Left renal cortex interstitium (tissue), 4 donors: ENCODE measurements around the gene CDKAL1. TPM values are rescaled to one million over a fixed set of nuclear protein-coding genes. Genes with fewer than 3 reads are reported as not detected.
"Not testable (repeated sequence)": the region's sequence is repeated elsewhere in the genome, so short reads cannot be mapped to it uniquely, and the experiment has no call there.

Experiments used
- DNase-seq, 4 donors: peaks; one replicate each; pipeline ENCODE4 v3.0.0-alpha.2; 2013; ENCODE audit warnings: low read depth in 4 of 4, low spot score in 2 of 4, missing footprints in 1 of 4
- polyA plus RNA-seq, 4 donors: library from polyadenylated mRNA; unstranded; fragments of 120-200 nt; gene quantifications; one replicate each; pipeline ENCODE4 v1.2.1, GENCODE V29; 2013; ENCODE audit not compliant: insufficient read length in 4 of 4

CDKAL1 gene
- polyA plus RNA-seq, 4 donors: 16.3 to 20.5 (median 19.4) TPM

DNA sequence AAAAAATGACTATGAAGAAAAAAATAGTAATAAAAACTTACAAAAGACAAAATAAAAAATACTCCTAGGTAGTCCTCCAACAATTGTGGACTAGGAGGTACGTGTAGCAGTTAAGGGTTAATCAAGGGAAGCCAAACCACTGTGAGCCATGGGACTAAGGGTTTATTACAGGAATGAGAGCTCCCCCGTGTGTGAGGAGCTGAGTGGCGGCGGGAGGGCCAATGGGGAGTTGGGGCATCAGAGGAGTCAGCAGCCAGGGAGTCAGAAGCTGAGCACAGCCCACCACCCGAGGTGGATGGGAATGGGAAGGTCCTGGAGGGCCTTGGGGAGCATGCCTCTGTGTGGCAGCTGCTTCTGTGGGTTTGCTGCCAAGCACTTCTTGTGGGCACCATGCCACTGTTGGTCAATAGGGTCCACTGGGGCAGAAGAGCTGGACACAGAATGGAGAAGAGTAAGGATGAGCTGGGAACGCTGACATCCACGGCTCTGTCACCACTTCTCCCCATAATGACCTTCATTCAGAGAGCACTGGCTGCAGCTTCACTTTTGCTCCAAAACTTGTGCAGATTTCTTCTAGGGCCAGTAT is 373.3 kb downstream of the CDKAL1 start:
- no peak for DNase-seq

DNA sequence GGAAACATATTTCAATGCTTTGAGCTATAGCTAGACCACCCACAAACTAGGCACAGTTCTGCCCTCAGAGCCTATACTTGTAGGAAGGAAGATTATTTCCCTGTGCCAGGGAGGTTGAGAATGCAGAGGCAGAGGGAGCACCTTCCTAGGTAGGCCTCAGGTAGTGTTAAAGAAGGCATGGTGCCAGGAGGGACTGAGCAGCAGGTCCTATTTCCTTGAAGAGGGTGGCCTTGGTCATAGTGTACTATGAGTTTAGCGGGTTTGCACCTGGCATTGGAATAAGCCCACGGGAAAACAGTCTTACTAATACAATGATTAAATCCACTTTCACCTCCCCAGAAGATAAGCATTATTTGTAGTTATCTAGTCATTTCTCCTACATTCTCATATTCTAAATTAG is 375.4 kb downstream of the CDKAL1 start:
- no peak for DNase-seq

DNA sequence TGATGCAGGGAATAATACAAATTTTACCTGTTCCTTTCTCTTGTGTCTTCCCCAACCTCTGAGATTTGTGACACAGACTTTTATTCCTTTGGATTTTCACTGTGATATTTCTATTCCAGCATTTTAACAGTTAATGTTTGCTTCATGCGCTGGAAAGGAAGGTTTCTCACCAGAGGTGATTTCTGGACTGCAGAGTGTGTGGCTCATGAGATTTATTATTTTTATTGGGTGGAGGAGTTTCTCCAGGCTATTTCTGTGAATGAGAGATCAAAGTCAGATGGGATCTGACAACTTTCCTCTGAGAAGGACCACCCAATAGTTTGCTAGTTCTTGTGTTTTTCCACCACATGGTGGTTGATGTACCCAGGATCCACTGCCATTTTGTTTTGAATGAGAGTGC is 377.5 kb downstream of the CDKAL1 start:
- peak in 1 of 4 donors; percentile 31 for DNase-seq

DNA sequence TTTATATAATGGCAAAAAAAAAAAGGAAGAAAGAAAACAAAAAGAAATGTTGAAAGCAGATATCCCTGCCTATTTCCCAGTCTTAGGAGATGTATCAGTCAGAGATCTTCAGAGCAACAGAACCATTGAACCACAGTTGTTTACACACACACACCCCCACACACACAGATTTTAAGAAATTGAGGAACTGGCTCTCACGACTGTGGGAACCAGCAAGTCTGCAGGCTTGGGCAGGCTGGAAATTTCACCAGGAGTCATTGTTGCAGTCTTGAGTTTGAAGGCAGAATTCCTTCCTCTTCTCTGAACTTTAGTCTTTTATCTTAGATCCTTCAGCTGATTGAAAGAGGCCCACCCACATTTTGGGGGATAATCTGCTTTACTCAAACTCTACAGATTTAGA is 380.9 kb downstream of the CDKAL1 start:
- no peak for DNase-seq

DNA sequence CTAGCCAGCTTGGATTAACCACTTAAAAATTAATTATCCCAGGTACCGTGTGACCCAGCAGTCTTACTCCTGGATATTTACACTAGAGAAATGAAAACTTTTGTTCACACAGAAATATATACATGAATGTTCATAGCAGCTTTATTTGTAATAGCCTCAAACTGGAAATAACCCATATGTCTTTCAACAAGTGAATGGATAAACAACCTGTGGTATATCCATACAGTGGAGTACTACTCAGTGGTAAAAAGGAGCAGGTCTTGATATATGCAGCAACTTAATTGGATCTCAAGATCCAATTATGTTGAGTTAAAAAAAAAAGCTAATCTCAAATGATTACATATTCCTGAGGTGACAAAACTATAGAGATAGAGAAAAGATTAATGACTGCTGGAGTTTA is 381.4 kb downstream of the CDKAL1 start:
- no peak for DNase-seq

DNA sequence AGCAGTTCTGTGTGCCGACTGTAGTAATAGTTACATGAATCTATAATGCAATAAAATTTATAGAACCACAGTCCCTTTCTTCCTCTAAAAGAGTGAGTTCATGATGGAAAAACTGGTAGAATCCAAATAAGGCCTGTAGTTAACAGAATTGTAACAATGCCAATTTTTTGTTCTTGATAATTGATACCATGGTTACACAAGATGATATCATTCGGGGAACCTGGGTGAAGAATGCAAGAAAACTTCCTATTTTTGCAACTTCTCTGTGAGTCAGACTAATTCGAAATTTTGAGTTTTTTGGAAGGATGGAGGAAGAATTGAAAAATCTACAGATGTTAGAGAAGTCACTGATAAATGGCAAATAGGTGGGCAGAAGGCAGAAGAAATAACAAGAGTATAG is 381.8 kb downstream of the CDKAL1 start:
- DNase-seq: no peak

DNA sequence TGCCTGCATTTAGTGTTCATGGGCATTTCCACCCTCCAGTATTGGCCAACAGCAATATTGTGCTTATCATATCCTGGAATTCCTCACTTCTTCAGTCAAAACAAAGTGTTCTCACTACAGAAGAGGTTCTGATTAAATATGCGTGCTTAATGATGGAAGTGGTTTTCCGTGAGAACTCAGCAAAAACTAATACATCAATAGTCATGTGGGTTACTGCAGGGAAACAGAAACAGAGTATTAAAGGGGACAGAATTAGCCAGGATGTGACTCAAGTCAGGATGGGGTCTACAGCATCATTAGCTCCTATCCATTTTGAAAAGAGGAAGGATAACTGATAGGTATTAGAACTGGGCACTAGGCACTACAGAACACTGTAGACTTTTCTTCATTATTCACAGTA is 384.6 kb downstream of the CDKAL1 start:
- DNase-seq: no peak

DNA sequence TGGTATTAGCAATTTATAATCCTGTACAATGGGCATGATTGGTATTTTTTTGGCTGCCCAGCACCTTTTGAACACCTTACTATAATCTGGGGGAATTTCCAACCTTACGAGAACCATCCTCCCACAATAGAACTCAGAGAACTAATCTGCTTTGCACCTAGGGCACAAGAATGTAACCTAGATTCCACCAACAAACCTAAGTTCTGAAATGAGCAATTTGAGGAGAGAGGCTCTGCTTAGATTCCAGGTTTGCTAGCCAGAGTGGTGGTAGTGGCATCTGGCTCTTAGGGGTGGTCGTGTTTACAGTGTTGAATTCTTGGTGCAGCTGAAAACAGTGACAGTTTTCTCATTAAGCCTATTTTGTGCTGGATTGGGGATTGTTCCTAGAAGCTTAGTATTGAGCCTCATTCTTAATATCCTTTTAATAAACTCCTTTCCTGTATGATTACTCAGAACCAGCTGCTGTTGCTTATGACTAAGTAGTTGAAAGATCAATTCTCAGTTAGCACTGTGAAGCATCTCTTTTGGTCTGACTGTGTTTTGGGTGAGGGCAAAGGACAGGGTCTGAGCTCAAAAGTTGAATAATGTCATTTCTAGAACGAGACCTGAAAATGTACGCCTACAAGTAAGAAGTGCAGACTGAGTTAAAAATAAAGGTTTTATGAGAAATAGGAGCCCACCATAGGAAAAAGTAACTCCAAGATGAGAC is 385.6 kb downstream of the CDKAL1 start:
- DNase-seq: no peak

DNA sequence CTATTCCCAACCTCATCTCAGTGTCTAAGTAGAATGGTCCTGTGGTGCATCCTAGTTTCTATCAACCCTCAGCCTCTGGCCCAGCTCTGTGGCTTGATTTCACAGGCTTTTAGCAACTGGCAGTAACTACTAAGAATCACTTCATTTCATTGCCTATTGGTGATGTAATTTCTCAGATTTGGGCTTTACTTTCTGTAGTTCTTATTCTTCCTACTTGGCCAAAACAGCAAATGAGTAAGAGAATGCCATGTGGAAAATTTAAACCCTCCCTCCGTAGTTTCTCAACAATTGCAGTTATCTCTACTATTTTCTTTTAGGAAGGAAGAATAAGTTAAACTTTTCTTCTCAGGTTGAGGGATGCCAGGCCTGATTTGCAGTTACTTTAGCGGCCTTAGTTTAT is 387.3 kb downstream of the CDKAL1 start:
- no peak for DNase-seq

DNA sequence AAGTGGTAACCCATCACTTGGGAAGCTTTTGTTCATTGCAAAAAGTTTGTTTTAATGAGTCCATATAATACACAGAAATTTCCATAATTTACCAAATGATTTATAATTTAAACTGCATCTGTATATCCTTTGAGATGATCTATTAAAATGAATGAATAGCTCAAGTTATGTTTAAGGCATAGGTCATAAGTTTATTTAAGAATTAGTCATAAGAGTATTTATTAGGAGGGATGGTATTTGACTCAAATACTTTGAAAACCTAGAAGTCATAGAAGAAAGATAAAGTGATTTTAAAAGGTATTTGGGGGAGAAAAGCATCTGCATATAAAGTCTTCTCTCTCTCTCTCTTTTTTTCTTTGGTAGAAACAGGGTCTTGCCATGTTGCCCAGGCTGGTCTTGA is 388.5 kb downstream of the CDKAL1 start:
- DNase-seq: no peak

DNA sequence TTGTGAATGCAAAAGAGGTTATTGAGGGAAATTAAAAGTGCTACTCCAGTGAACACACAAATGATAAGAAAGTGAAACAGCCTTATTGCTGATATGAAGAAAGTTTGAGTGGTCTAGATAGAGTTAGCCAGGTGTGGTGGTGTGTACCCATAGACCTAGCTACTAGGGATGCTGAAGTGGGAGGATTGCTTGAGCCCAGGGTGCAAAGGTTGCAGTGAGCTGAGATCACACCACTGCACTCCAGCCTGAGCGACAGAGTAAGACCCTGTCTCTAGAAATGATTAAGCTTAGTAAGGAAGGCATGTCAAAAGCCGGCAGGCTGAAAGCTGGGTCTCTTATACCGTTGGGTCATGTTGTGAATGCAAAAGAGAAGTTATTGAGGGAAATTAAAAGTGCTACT is 389.8 kb downstream of the CDKAL1 start:
- DNase-seq: not testable (repeated sequence)

DNA sequence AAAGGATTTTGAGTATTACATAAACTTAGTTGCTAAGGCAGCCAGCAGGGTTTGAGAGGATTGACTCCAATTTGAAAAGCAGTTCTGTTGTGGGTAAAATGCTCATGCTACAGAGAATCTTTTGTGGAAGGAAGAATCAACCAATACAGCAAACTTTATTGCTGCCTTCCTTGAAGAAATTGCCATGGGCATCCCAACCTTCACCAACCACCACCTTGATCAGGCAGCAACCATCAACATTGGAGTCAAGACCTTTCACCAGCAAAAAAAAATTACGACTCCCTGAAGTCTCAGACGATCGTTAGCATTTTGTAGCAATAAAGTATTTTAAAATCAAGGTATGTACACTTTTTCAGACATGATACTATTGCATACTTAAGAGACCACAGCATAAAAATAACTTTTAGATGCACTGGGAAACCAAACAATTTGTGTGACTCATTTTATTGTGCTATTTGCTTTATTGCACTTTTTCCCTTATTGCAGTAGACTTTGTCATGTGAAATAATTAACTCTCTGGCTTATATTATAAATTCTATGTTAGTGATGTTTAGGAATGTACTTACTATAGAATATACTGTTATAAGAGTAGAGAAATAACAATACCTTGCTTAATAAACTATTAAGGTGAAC is 390.8 kb downstream of the CDKAL1 start:
- DNase-seq: no peak

DNA sequence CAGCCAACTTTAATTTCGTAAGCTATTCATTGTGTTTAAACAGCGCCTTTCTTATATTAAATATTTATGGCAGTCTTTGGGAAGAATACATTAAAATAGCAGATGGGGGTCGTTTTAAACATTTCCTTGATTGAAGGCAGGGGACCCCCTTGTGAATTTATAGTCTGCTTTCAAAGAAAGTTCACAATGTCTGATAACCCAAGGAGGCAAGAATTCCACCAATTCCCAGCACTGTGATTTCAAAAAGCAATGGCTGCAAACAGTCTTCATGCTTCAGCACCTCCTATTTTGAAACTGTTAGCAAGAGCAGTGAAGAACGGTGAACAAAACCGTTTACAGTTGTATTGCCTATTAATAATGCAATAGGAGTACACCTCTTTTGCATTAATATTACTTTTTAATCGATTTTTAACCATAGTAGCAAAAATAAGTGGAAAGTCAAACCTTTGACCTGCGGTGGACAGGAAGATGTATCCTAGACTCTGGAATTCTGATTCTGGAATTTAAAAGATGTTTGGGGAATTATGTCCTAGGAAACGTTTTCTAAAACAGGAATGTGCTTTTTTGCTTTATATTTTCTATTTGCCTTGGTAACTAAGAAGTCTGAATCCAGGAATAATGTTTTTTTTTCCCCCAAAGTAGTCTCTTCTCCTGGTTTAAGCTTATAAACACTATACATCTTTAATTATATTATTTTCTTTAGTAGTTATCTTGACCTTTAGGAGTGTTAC is 393.0 kb downstream of the CDKAL1 start:
- DNase-seq: no peak

DNA sequence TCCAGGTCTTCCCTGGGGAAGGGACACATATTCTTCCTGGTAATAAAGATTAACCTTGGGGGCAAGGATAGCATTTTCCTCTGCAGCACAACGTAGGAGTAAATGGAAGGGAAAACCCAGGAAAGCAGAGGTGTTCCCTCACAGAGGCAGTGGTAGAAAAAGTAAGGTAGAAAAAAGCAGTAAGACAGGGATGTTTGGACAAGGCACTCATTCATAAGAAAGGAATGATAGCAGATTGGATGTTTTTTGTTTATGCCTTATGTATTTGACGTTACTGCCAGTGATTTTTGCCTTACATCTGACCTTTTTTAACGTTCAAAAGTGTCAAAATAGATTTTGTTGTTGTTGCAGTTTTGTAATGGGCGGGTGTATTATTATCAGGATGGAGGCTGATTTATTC is 395.0 kb downstream of the CDKAL1 start:
- no peak for DNase-seq

DNA sequence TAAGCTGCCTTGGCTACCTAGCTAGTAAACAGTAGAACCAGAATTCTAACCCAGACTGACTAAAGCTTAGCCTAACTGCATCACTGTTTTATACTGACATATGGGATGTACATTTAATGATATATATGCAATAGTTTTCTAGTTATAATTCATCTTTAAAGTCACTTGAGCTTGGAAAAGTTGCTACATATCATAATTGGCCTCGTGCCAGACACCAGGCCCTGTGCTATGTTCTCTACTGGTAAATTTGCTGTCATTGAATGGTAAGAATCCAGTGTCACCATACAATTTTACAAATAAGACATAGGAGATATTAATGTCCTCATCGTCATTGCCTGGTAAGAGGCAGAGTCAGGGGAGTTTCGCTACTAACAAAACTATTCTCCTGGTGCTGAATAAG is 396.8 kb downstream of the CDKAL1 start:
- no peak for DNase-seq

DNA sequence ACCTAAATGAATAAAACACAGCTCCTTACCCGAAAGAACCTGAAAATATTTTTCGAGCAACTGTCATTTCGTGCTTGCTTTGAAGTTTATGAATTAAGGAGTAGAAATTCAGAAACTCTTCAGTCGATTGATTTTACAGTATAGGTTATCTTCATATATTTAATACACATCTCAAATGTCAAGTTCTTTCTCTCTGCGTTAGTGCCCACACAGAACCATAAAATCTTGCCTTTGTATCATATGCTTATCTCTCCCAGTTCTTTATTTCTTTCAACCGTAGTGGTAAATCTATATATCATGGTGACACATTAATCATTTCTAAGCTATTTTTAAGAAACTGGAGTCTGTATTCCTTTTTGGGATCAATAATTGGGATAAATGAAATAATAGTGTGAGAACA is 397.5 kb downstream of the CDKAL1 start:
- no peak for DNase-seq

DNA sequence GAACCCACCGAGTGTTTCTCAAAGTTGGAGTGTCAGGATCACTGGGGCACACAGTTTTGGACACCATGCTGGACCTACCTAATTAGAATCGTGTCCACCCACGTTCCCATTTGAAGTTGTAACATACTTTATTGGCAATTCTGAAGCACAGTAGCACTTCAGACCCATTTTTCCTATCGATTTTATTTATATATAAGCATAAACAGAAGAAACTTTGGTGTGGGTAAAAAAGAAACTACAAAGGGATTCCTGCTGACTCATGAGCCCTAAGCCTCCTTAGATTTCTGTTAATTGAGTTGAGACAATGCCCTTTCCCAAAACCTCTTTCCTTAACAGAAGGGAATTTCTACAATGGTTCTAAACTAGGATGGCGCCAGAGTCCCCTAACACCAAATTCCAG is 398.0 kb downstream of the CDKAL1 start:
- no peak for DNase-seq

DNA sequence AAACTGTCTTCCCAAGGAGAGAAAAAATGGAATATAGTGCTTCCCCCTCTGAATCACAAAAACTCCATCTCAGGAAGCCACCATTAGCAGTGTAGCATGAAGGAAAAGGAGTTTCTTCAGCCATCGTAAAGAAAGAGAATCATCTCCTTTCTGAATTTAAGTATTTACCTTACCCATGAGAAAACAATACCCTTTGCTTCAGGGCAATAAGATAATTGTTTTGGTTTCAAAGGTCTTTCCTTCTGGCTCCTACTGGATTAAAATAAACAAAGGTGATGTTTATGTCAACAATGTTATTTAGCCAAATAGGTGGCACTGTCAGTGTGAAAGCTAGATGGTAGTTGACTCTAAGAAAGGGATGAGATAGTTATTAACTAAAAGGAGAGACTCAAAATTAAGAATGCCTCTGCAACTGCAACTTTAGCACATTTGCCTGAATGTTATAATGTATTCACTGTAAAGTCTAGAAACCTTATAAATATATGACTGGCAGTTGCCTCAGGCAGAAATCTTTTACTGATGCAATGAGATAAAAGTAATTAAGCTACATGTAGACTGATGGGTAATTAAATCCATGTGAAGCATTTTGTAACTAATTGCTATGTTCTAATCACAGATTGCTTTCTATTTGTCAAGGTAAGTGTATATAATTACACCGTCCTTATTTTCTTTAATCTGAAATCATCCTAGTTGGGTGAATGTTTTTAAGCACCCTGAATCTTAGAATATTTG is 399.0 kb downstream of the CDKAL1 start:
- DNase-seq: no peak

DNA sequence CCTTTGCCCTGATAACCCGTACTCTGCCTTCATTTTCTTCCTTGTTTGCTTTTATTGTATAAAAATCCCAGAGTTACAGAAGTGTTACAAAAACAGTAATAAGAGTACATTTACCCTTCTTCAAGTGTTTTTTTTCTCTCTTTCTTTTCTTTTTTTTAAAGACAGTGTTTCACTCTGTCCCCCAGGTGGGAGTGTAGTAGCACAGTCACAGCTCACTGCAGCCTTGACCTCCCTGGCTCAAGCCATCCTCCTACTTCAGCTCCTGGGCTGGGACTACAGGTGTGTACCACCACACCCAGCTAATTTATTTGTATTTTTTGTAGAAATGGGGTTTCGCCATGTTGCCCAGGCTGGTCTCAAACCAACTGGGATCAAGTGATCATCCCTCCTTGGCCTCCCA is 402.7 kb downstream of the CDKAL1 start:
- no peak for DNase-seq

DNA sequence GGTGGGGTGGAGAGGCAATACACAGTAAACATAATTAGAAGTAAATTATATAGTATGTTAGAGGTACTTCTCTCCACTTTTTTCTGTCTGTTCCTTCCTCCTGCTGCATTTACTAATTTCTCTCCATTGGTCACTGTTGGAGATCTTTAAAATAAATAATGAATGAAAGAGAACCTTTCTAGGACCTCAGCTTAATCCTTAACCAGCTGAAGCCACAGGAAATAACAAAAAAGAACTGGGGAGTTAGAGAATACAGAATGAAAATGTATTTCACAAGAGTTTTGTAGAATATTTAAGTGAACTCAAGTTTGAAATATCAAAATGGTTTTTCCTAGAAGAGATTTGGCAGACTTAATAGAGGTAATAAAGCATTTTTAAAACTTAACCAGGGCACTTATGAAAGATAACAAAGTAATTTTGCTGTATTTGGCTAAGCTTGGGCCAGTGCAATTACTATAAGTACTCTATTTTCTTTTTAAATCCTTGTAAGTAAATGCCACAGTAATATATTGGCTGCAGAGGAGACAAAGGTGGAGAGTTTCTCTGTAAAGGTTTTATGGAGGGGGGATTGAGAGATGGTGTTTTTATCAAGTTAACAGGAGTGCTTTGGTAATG is 405.0 kb downstream of the CDKAL1 start:
- no peak for DNase-seq
